PC-9 (cell line): ENCODE measurements around the gene EIF3I. TPM values are rescaled to one million over a fixed set of nuclear protein-coding genes. Genes with fewer than 3 reads are reported as not detected.

Experiments
- BruUV-seq: library from RNA; stranded (reverse); fragments of 400-500 nt; replicated peaks from 2 replicates; lab custom pipeline; 2021; lab: Mats Ljungman, UMichigan
- CTCF ChIA-PET: fragments of 300-600 bp; sonication (Branson Sonifier 250); formaldehyde crosslinking; loops from one replicate; lab custom pipeline; 2022; ENCODE audit warnings: antibody characterized with exemption; lab: Charles Lee
- POLR2A ChIA-PET: fragments of 300-600 bp; sonication (Branson Sonifier 250); formaldehyde crosslinking; loops from one replicate; lab custom pipeline; 2022; ENCODE audit warnings: antibody characterized with exemption; ENCODE audit not compliant: unreplicated experiment; lab: Charles Lee
- DNase-seq, 2 experiments: peaks; one replicate each; pipeline versions ENCODE4 v3.0.0 to v3.0.0-alpha.2; 2015 to 2022; ENCODE audit warnings: mixed read lengths in 1 of 2
- H2AFZ ChIP-seq: fragments of 200-600 bp; sonication (generic); 2 replicates; pipeline ENCODE4 v1.8.1; 2017; ENCODE audit warnings: antibody characterized with exemption
- H3F3A ChIP-seq: fragments of 200-600 bp; sonication (generic); 2 replicates; pipeline ENCODE4 v1.8.1; 2017; ENCODE audit warnings: antibody characterized with exemption, mild to moderate bottlenecking, low read depth; ENCODE audit not compliant: insufficient read depth
- H3K27ac ChIP-seq: fragments of 200-600 bp; sonication (generic); 2 replicates; pipeline ENCODE4 v1.6.1; 2016; ENCODE audit warnings: mixed run types
- H3K27me3 ChIP-seq: fragments of 200-600 bp; sonication (generic); 2 replicates; pipeline ENCODE4 v1.6.1; 2016; ENCODE audit warnings: low read depth, mixed run types; ENCODE audit not compliant: insufficient read depth
- H3K36me3 ChIP-seq: fragments of 200-600 bp; sonication (generic); 2 replicates; pipeline ENCODE4 v1.6.1; 2016; ENCODE audit warnings: low read depth, mixed run types
- H3K4me1 ChIP-seq: fragments of 200-600 bp; sonication (generic); replicated peaks from 2 replicates; pipeline ENCODE4 v1.6.1; 2016; ENCODE audit warnings: mixed run types; ENCODE audit not compliant: insufficient read depth
- H3K4me2 ChIP-seq: fragments of 200-600 bp; sonication (generic); 2 replicates; pipeline ENCODE4 v1.6.1; 2017; ENCODE audit warnings: mixed run types
- H3K4me3 ChIP-seq: fragments of 200-600 bp; sonication (generic); 2 replicates; pipeline ENCODE4 v1.6.1; 2016; ENCODE audit warnings: mixed run types
- H3K79me2 ChIP-seq: fragments of 200-600 bp; sonication (generic); 2 replicates; pipeline ENCODE4 v1.6.1; 2017; ENCODE audit warnings: low read depth, mixed run types
- H3K9me2 ChIP-seq: fragments of 200-600 bp; sonication (generic); 2 replicates; pipeline ENCODE4 v1.8.1; 2017; ENCODE audit warnings: mild to moderate bottlenecking; ENCODE audit not compliant: insufficient read depth
- H3K9me3 ChIP-seq: fragments of 200-600 bp; sonication (generic); 2 replicates; pipeline ENCODE4 v1.8.1; 2016; ENCODE audit warnings: low read depth; ENCODE audit not compliant: insufficient read depth
- H4K20me1 ChIP-seq: fragments of 200-600 bp; sonication (generic); 2 replicates; pipeline ENCODE4 v1.8.1; 2017; ENCODE audit not compliant: insufficient read depth
- EZH2 ChIP-seq: fragments of 200-600 bp; sonication (generic); IDR thresholded peaks from 2 replicates; pipeline ENCODE4 v1.8.0; 2017; ENCODE audit warnings: antibody characterized with exemption, low read depth
- intact Hi-C: fragments of 100-400 bp; cut with micrococcal nuclease; formaldehyde crosslinking; loops from one replicate; pipeline ENCODE4 v1.10.0; 2022; ENCODE audit not compliant: unreplicated experiment
- total RNA-seq: library from RNA; stranded (reverse); gene quantifications from 2 replicates; pipeline ENCODE4 v1.2.3, GENCODE V29; 2021
- TF ChIP-seq, protein P1 (sequence below): fragments of 200-600 bp; sonication (generic); conservative IDR thresholded peaks from 2 replicates; pipeline ENCODE4 v1.6.1; 2017; ENCODE audit warnings: mixed run types, antibody characterized with exemption, mild to moderate bottlenecking, moderate library complexity

Gene EIF3I
- total RNA-seq, 1 experiment from 2014 or later = 229 TPM

DNA sequence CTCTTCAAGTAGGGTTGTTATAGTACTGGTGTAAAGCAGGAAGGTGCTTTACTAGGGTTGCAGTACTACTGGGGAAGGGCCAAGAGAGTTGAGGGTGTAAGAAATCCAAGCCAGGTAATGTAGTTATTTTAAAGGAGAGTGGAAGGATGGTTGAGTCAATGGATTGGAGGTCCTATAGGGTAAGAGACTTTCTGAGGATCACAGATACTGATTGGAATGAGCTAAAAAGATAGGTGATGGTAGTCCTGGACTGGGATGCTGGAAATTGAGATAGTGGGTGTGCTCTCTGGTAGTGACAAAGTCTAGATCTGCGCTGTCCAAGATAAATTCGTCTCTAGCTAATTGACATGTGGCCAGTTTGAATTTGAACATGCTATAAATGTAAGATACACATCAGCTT, 35.7 kb upstream of the EIF3I start:
- no TSS peak for BruUV-seq
- Histone ChIP-seq H3K9me3 (no peaks in the 10 kb centered on the region), H3K27me3 (no peaks in the 10 kb centered on the region), H3K4me2 (no peak overlapping the region), H3K36me3 (peaks cover 77% of the 10 kb centered on the region), H3K79me2 (peaks cover 51% of the 10 kb centered on the region), H2AFZ (no peak overlapping the region), H3F3A (peaks cover 4% of the 10 kb centered on the region; the same call in 1 of the 2 replicates), H3K4me3 (no peak overlapping the region), H4K20me1 (peaks cover 18% of the 10 kb centered on the region), H3K9me2 (no peaks in the 10 kb centered on the region), H3K27ac (peak overlapping the region; percentile 45), H3K4me1 (peaks cover 3% of the 10 kb centered on the region)
- intact Hi-C loops = no loop called here
- DNase-seq = no peak
- ChIA-PET CTCF (no interaction called here), POLR2A (no interaction called here)
- no peak for TF ChIP-seq EZH2
- TF ChIP-seq, protein P1, sequence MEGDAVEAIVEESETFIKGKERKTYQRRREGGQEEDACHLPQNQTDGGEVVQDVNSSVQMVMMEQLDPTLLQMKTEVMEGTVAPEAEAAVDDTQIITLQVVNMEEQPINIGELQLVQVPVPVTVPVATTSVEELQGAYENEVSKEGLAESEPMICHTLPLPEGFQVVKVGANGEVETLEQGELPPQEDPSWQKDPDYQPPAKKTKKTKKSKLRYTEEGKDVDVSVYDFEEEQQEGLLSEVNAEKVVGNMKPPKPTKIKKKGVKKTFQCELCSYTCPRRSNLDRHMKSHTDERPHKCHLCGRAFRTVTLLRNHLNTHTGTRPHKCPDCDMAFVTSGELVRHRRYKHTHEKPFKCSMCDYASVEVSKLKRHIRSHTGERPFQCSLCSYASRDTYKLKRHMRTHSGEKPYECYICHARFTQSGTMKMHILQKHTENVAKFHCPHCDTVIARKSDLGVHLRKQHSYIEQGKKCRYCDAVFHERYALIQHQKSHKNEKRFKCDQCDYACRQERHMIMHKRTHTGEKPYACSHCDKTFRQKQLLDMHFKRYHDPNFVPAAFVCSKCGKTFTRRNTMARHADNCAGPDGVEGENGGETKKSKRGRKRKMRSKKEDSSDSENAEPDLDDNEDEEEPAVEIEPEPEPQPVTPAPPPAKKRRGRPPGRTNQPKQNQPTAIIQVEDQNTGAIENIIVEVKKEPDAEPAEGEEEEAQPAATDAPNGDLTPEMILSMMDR = no peak

DNA sequence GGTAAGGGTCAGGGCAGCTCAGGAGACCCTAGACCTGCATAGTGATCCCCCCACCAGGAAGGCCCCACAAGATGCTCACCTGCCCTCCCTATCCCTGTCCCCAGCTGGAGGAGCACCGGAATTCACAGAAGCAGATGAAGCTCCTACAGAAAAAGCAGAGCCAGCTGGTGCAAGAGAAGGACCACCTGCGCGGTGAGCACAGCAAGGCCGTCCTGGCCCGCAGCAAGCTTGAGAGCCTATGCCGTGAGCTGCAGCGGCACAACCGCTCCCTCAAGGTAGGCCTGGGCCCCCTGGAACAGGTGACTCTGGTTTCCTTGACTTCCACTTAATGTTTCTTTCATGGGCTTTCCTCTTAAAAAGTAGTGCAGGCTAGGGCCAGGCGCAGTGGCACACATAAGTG, 34.4 kb upstream of the EIF3I start:
- BruUV-seq = no TSS peak
- H3K79me2 ChIP-seq = peaks cover 37% of the 10 kb centered on the region
- H3K36me3 ChIP-seq = peaks cover 79% of the 10 kb centered on the region
- no peaks in the 10 kb centered on the region for H3K9me3 ChIP-seq
- no peaks in the 10 kb centered on the region; the same call in 1 of the 2 replicates for H3F3A ChIP-seq
- no peak for DNase-seq
- no peak overlapping the region for H3K4me2 ChIP-seq
- H2AFZ ChIP-seq = no peak overlapping the region
- no peaks in the 10 kb centered on the region for H3K9me2 ChIP-seq
- intact Hi-C loops = no loop called here
- H3K27ac ChIP-seq = no peak overlapping the region
- no peaks in the 10 kb centered on the region for H3K27me3 ChIP-seq
- H3K4me3 ChIP-seq = no peak overlapping the region
- H3K4me1 ChIP-seq = no peaks in the 10 kb centered on the region
- POLR2A ChIA-PET = no interaction called here
- H4K20me1 ChIP-seq = peaks cover 20% of the 10 kb centered on the region
- CTCF ChIA-PET = no interaction called here
- TF ChIP-seq EZH2 = no peak
- TF ChIP-seq, protein P1 = no peak

DNA sequence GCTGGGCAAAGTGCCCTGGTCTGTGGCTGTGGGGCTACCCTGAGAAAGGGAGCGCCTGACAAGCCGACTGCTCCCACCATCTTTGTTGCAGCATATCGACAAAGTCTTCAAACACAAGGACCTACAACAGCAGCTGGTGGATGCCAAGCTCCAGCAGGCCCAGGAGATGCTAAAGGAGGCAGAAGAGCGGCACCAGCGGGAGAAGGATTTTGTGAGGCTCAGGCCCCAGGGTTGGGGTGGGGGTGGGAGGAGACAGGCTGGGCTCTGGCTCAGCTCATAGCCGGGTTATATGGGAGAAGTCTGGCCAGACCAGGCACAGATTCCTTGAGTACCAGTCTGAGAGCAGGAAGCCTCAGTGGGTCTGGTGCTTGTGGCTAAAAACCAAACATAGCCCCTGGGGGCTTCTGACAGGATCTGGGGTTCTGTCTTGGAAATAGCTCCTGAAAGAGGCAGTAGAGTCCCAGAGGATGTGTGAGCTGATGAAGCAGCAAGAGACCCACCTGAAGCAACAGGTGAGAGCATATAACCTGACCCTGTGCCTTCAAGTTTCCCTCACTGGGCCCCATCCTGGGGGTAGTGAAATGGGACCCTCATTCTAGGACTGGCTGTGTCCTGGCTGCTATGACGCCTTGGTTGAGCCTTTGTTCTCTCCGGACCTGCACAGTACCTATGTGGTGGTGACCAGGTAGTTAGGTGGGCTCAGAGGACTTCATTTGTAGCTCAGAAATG, 29.8 kb upstream of the EIF3I start:
- no peak overlapping the region for H3K4me3 ChIP-seq
- no peak for TF ChIP-seq EZH2
- 0 out of 2 replicates have a peak, but pooled peaks cover 2% of the 10 kb centered on the region for H3K79me2 ChIP-seq
- DNase-seq = no peak
- no peaks in the 10 kb centered on the region for H3K4me1 ChIP-seq
- H3F3A ChIP-seq = peaks cover 20% of the 10 kb centered on the region; the same call in 1 of the 2 replicates
- peaks cover 7% of the 10 kb centered on the region for H4K20me1 ChIP-seq
- intact Hi-C loops = no loop called here
- H3K4me2 ChIP-seq = no peak overlapping the region
- H3K9me3 ChIP-seq = no peaks in the 10 kb centered on the region
- CTCF ChIA-PET = no interaction called here
- POLR2A ChIA-PET = no interaction called here
- H3K9me2 ChIP-seq = no peaks in the 10 kb centered on the region
- H3K27me3 ChIP-seq = no peaks in the 10 kb centered on the region
- H2AFZ ChIP-seq = no peak overlapping the region
- no peak overlapping the region for H3K27ac ChIP-seq
- no TSS peak for BruUV-seq
- peaks cover 58% of the 10 kb centered on the region for H3K36me3 ChIP-seq
